Right atrium auricular region (tissue), 2 donors: Measurements from ENCODE around the gene PARD3B. TPM values are rescaled to one million over a fixed set of nuclear protein-coding genes. Genes with fewer than 3 reads are reported as not detected.
A peak's percentile ranks its signal among the peaks of the same experiment; 100 is the strongest.

Experiments
- DNase-seq: peaks from one replicate; pipeline ENCODE4 v3.0.0-alpha.2; 2019; ENCODE audit warnings: low spot score
- H3K27ac ChIP-seq, 2 donors: fragments of 200-600 bp; sonication (generic); 1 replicate in 1 of 2; 2 replicates in 1 of 2; pipeline ENCODE4 v1.5.1; 2016 to 2019
- H3K27me3 ChIP-seq, 2 donors: fragments of 200-600 bp; sonication (generic); one replicate each; pipeline versions ENCODE4 v1.5.1 to v1.6.0; 2017 to 2019
- H3K36me3 ChIP-seq: fragments of 200-600 bp; sonication (generic); one replicate; pipeline ENCODE4 v1.5.1; 2016
- H3K4me1 ChIP-seq, 2 donors: fragments of 200-600 bp; sonication (generic); one replicate each; pipeline versions ENCODE4 v1.5.1 to v1.6.0; 2017 to 2019
- H3K4me3 ChIP-seq, 2 donors: fragments of 200-600 bp; sonication (generic); 1 replicate in 1 of 2; 2 replicates in 1 of 2; pipeline ENCODE4 v1.5.1; 2017 to 2019; ENCODE audit warnings: mild to moderate bottlenecking in 1 of 2, moderate library complexity in 1 of 2
- H3K9me3 ChIP-seq, 2 donors: fragments of 200-600 bp; sonication (generic); one replicate each; pipeline ENCODE4 v1.5.1; 2019
- total RNA-seq, 2 donors: library from RNA; depleted of rRNA; stranded (reverse); fragments of >200 nt; gene quantifications; one replicate each; pipeline ENCODE4 v1.1.0, GENCODE V29; 2016
- TF ChIP-seq, protein P1 (sequence below), 2 donors: fragments of 200-600 bp; sonication (generic); IDR thresholded peaks; one replicate each; pipeline ENCODE4 v1.5.1; 2019; ENCODE audit warnings: antibody characterized with exemption in 2 of 2

Gene PARD3B
- total RNA-seq, 2 donors from 2014 or later, result 7.4 to 12.2 TPM

GRCh38 chr2:204871231-204871953 lies 326.1 kb downstream of the PARD3B start:
- no peaks in the 10 kb centered on the region for H3K27me3 ChIP-seq
- no peak overlapping the region for H3K27ac ChIP-seq
- no peaks in the 10 kb centered on the region for H3K36me3 ChIP-seq
- no peaks in the 10 kb centered on the region for H3K9me3 ChIP-seq
- H3K4me1 ChIP-seq, result peaks cover 0 to 19% of the 10 kb centered on the region in 2 donors
- no peak for DNase-seq
- TF ChIP-seq, protein P1, sequence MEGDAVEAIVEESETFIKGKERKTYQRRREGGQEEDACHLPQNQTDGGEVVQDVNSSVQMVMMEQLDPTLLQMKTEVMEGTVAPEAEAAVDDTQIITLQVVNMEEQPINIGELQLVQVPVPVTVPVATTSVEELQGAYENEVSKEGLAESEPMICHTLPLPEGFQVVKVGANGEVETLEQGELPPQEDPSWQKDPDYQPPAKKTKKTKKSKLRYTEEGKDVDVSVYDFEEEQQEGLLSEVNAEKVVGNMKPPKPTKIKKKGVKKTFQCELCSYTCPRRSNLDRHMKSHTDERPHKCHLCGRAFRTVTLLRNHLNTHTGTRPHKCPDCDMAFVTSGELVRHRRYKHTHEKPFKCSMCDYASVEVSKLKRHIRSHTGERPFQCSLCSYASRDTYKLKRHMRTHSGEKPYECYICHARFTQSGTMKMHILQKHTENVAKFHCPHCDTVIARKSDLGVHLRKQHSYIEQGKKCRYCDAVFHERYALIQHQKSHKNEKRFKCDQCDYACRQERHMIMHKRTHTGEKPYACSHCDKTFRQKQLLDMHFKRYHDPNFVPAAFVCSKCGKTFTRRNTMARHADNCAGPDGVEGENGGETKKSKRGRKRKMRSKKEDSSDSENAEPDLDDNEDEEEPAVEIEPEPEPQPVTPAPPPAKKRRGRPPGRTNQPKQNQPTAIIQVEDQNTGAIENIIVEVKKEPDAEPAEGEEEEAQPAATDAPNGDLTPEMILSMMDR (IDR thresholded peaks at IDR 0.05), result peak in 1 of 2 donors; percentile 68
- H3K4me3 ChIP-seq, result no peak overlapping the region

DNA sequence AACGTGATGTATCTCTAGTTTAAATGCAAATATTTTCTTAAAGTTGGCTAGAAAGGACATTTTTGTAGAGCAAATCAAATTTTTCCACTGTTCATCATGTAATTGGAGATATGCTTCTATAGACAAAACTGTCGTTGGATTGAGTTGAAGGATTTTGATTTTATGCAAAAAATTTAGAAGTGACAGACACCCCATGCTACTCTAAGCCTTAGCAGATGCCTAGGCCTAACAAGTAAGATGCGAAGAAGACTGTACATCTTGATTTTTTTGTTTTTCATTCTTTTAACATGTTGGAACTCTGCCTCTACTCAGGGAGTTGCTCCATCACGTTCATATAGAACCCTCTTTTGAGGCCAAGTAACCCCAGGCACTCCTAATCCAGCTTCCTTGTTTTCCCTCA lies 331.0 kb downstream of the PARD3B start:
- DNase-seq, result no peak
- no peaks in the 10 kb centered on the region for H3K36me3 ChIP-seq
- H3K9me3 ChIP-seq, result no peaks in the 10 kb centered on the region
- no peaks in the 10 kb centered on the region for H3K4me1 ChIP-seq
- H3K27ac ChIP-seq, result no peak overlapping the region
- H3K4me3 ChIP-seq, result no peak overlapping the region
- H3K27me3 ChIP-seq, result no peaks in the 10 kb centered on the region
- TF ChIP-seq, protein P1 (IDR thresholded peaks at IDR 0.05), result no peak

DNA sequence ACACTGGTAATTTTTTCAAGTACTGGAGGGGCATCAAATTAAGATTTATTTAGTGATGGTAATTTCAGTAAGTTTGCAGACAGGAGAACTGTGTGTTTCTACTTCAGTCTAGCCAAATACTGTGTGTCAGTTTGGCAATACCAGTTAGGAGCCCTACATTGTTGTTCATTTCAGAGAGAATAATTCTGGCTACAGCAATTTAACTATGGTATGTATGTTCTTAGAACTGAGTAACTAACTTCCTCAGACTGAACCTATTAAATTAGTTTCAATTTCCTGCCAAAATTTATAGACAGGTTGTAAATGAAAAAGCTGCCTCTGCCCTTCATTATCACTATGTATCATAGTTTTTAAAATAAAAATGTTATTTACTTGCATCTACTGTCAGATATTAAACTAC lies 332.4 kb downstream of the PARD3B start:
- Histone ChIP-seq H3K36me3 (no peaks in the 10 kb centered on the region), H3K27me3 (no peaks in the 10 kb centered on the region), H3K9me3 (no peaks in the 10 kb centered on the region), H3K4me3 (no peak overlapping the region), H3K27ac (no peak overlapping the region), H3K4me1 (no peaks in the 10 kb centered on the region)
- TF ChIP-seq, protein P1 (IDR thresholded peaks at IDR 0.05), result no peak
- DNase-seq, result no peak

- Histone ChIP-seq H3K4me1 (no peaks in the 10 kb centered on the region), H3K27me3 (no peaks in the 10 kb centered on the region), H3K36me3 (no peaks in the 10 kb centered on the region), H3K27ac (no peak overlapping the region), H3K4me3 (no peak overlapping the region), H3K9me3 (no peaks in the 10 kb centered on the region)
- TF ChIP-seq, protein P1 (IDR thresholded peaks at IDR 0.05), result no peak
- DNase-seq, result no peak
These were observed 335.7 kb downstream of the PARD3B start for GRCh38 chr2:204880928-204881327.

DNA sequence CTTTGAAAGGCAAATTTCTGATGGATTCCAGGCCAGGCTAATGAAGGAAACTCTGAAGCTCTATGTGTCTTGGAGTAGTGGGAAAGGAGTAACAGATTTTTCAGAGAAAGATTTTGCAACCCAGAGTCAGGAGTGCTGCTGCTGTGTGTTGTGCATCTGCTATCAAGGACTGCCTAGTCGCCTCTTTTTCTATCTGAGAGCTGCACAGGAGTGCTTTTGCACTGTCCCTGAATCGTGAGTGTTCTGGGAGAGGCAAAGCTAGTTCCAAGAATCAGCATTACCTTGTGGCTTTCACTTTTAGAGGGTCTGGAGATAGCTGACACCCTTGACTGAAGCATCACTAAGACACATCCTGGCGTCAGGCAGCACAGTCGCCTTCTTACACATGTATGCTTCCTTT lies 336.4 kb downstream of the PARD3B start:
- Histone ChIP-seq H3K4me1 (no peaks in the 10 kb centered on the region), H3K9me3 (no peaks in the 10 kb centered on the region), H3K36me3 (no peaks in the 10 kb centered on the region), H3K4me3 (no peak overlapping the region), H3K27ac (no peak overlapping the region), H3K27me3 (no peaks in the 10 kb centered on the region)
- TF ChIP-seq, protein P1 (IDR thresholded peaks at IDR 0.05), result no peak
- DNase-seq, result no peak

DNA sequence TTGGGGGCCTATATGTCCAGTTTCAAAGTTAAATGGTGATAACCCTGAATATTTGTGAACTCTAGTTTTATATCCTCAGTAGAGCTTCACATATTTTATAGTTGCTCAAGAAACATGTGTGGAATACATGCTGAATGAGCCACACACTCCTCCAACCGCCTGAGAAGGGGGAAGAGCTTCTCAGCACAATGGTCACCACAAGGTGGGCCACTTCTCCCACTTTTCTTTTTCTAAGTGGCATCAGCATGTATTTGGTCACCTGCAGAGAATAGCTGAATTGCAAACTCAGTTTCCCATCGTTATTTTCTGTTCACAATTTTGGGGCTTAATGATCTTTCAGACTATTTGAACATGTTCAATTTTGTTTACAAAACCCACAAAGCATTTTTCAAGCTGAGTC lies 340.5 kb downstream of the PARD3B start:
- H3K27ac ChIP-seq, result no peak overlapping the region
- H3K4me1 ChIP-seq, result no peaks in the 10 kb centered on the region
- no peaks in the 10 kb centered on the region for H3K27me3 ChIP-seq
- no peak overlapping the region for H3K4me3 ChIP-seq
- TF ChIP-seq, protein P1 (IDR thresholded peaks at IDR 0.05), result peak in 1 of 2 donors; percentile 20
- no peak for DNase-seq
- no peaks in the 10 kb centered on the region for H3K36me3 ChIP-seq
- H3K9me3 ChIP-seq, result no peaks in the 10 kb centered on the region
